ENCODE data around the gene TUBB4A. TPM values are rescaled to one million over a fixed set of nuclear protein-coding genes. Genes with fewer than 3 reads are reported as not detected.

Gene TUBB4A
- total RNA-seq, 1 experiment from 2014 or later = 20.3 TPM

DNA sequence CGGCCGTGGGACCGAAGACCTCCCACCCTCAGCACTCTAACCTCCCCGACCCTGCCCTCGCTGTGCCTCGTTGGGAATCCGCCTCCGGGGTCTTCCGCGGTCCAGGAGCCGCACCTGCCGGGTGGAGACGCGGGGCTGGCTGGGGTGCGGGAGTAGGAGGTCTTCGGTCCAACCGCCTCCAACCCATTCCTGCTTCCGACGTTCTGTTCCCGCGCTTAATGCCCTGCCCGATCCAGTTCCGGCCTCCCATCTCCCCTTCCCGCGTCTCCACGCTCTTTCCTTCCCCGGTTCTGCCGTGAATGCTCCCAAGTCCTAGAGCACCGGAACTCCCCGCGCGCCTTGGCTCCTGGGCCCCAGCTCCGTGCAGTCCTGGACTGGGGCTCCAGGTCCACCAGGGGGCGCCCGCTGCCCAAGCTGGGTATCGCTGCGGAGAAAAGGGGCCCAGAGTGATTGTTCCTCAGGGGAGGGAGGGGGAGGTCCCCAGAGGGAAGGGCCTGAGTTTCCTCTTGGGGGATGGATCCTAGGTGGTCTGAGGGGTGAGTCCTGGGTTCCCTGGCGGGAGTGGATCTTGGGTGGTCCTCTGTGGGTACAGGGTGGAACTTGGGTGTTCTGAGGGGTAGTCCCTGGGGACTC lies 14.7 kb upstream of the TUBB4A start:
- Histone ChIP-seq H4K91ac (ENCODE audit: insufficient read length, low read depth, low read length) (no peak overlapping the region), H2BK5ac (ENCODE audit: insufficient read length, low read length) (no peak overlapping the region), H2BK20ac (ENCODE audit: low read depth, low read length, poor library complexity, severe bottlenecking) (no peak overlapping the region), H3K4ac (ENCODE audit: low read depth, low read length) (no peak overlapping the region), H3K79me1 (ENCODE audit: insufficient read depth, low read depth, low read length, poor library complexity, severe bottlenecking) (no peaks in the 10 kb centered on the region), H3K9me3 (ENCODE audit: control insufficient read depth, low read depth, low read length) (no peaks in the 10 kb centered on the region), H2AFZ (ENCODE audit: low read length) (peak overlapping the region; percentile 16), H4K8ac (replicated peaks; ENCODE audit: insufficient read length, low read depth, low read length) (no peak overlapping the region), H4K20me1 (ENCODE audit: control insufficient read depth, insufficient read depth, insufficient read length) (no peaks in the 10 kb centered on the region), H2AK5ac (ENCODE audit: insufficient read length, low read length) (no peak overlapping the region), H3K23me2 (ENCODE audit: insufficient read length, low read depth, low read length, poor library complexity, severe bottlenecking) (peaks cover 8% of the 10 kb centered on the region), H3K27me3 (ENCODE audit: insufficient read depth, low read length) (no peaks in the 10 kb centered on the region), H2BK120ac (ENCODE audit: low read depth, low read length, poor library complexity, severe bottlenecking) (no peak overlapping the region), H4K5ac (ENCODE audit: insufficient read length, low read depth, low read length) (no peak overlapping the region), H3K4me2 (ENCODE audit: insufficient read depth, insufficient read length, low read length) (peak overlapping the region; percentile 84), H3K56ac (ENCODE audit: insufficient read length, low read depth, low read length) (no peak overlapping the region), H3T11ph (ENCODE audit: low read length) (no peak overlapping the region), H3K14ac (ENCODE audit: insufficient read depth, low read length) (no peak overlapping the region; the same call in 1 of the 2 replicates), H3K79me2 (ENCODE audit: insufficient read depth, low read length) (no peaks in the 10 kb centered on the region), H3K27ac (ENCODE audit: insufficient read length, low read depth, low read length) (no peak overlapping the region), H2BK15ac (ENCODE audit: low read depth, low read length) (no peak overlapping the region), H2BK12ac (ENCODE audit: insufficient read length, low read depth, low read length) (no peak overlapping the region), H3K9ac (ENCODE audit: extremely low read depth, insufficient read length, low read length) (no peak overlapping the region), H3K23ac (ENCODE audit: insufficient read length, low read depth, low read length) (no peak overlapping the region), H3K4me1 (ENCODE audit: insufficient read depth, low read length) (peaks cover 4% of the 10 kb centered on the region; the same call in 1 of the 2 replicates), H3K18ac (ENCODE audit: insufficient read length, low read depth, low read length) (no peak overlapping the region)
- TF ChIP-seq, protein P1, sequence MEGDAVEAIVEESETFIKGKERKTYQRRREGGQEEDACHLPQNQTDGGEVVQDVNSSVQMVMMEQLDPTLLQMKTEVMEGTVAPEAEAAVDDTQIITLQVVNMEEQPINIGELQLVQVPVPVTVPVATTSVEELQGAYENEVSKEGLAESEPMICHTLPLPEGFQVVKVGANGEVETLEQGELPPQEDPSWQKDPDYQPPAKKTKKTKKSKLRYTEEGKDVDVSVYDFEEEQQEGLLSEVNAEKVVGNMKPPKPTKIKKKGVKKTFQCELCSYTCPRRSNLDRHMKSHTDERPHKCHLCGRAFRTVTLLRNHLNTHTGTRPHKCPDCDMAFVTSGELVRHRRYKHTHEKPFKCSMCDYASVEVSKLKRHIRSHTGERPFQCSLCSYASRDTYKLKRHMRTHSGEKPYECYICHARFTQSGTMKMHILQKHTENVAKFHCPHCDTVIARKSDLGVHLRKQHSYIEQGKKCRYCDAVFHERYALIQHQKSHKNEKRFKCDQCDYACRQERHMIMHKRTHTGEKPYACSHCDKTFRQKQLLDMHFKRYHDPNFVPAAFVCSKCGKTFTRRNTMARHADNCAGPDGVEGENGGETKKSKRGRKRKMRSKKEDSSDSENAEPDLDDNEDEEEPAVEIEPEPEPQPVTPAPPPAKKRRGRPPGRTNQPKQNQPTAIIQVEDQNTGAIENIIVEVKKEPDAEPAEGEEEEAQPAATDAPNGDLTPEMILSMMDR (conservative IDR thresholded peaks at IDR 0.05) = peak; percentile 98
- H3K9me3 Mint-ChIP-seq = no peaks in the 10 kb centered on the region; a peak in 2 of 5 replicates
- no peaks in the 10 kb centered on the region; a peak in 1 of 7 replicates for H3K36me3 Mint-ChIP-seq (ENCODE audit: insufficient read depth in 1 of 3, low read depth in 3 of 3)
- peak; percentile 93 for DNase-seq
- no CpG with 5 or more reads among the region's 38 CpGs for WGBS (ENCODE audit: extremely low coverage, insufficient read length, low lambda C conversion rate)
- H3K4me3 Mint-ChIP-seq = peak overlapping the region; percentile 82 to 98
- no peak overlapping the region; a peak in 1 of 7 replicates for H3K27ac Mint-ChIP-seq
- peaks cover 5% of the 10 kb centered on the region; the same call in 1 of the 2 replicates for H3K27me3 Mint-ChIP-seq (ENCODE audit: low read depth)
- peaks cover 8 to 19% of the 10 kb centered on the region in 2 experiments for H3K4me1 Mint-ChIP-seq

Measured in H9 (cell line).